CD14-positive monocyte (primary cell): ENCODE measurements around the gene TSSK6. TPM values are rescaled to one million over a fixed set of nuclear protein-coding genes. Genes with fewer than 3 reads are reported as not detected.

ENCODE experiments used
- DNase-seq, 3 donors: peaks; one replicate each; pipeline ENCODE4 v3.0.0-alpha.2; 2011 to 2022
- H2AFZ ChIP-seq: 2 replicates; pipeline ENCODE4 v1.6.0; 2012; ENCODE audit warnings: mild to moderate bottlenecking, low read depth, low read length, inconsistent platforms; ENCODE audit not compliant: insufficient read depth, poor library complexity, severe bottlenecking
- H3K27ac ChIP-seq, 2 donors: 1 replicate in 1 of 2; 2 replicates in 1 of 2; pipeline ENCODE4 v1.5.1; 2012 to 2013; ENCODE audit warnings: low read length in 2 of 2, control low read depth in 1 of 2, inconsistent platforms in 1 of 2, low read depth in 1 of 2, mild to moderate bottlenecking in 1 of 2
- H3K27me3 ChIP-seq, 2 donors: one replicate each; pipeline versions ENCODE4 v1.6.0 to v1.6.1; 2011 to 2013; ENCODE audit warnings: low read length in 2 of 2; ENCODE audit not compliant: control insufficient read depth in 2 of 2, insufficient read depth in 2 of 2
- H3K36me3 ChIP-seq, 2 donors: replicated peaks in 1 of 2; 1 replicate in 1 of 2; 2 replicates in 1 of 2; pipeline versions ENCODE4 v1.5.1 to v1.6.1; 2012 to 2013; ENCODE audit warnings: low read length in 2 of 2, control low read depth in 1 of 2, inconsistent platforms in 1 of 2, mild to moderate bottlenecking in 1 of 2; ENCODE audit not compliant: insufficient read depth in 2 of 2, control insufficient read depth in 1 of 2
- H3K4me1 ChIP-seq, 2 donors: 1 replicate in 1 of 2; 2 replicates in 1 of 2; pipeline versions ENCODE4 v1.5.1 to v1.6.1; 2012 to 2013; ENCODE audit warnings: low read length in 2 of 2, control low read depth in 1 of 2, inconsistent platforms in 1 of 2, mild to moderate bottlenecking in 1 of 2, moderate library complexity in 1 of 2; ENCODE audit not compliant: insufficient read depth in 2 of 2, control insufficient read depth in 1 of 2
- H3K4me2 ChIP-seq: replicated peaks from 2 replicates; pipeline ENCODE3; 2012; ENCODE audit warnings: low read length, moderate library complexity, mild to moderate bottlenecking; ENCODE audit not compliant: poor library complexity, severe bottlenecking; ENCODE audit errors: extremely low read depth
- H3K4me3 ChIP-seq, 3 experiments: fragments of 200-600 bp in 1 of 3; sonication (generic) in 1 of 3; replicated peaks in 1 of 3; 1 replicate in 2 of 3; 2 replicates in 1 of 3; pipeline ENCODE4 v1.5.1; 2011 to 2013; ENCODE audit warnings: low read length in 3 of 3, mild to moderate bottlenecking in 3 of 3, control low read depth in 2 of 3, low read depth in 2 of 3, inconsistent platforms in 1 of 3, moderate library complexity in 1 of 3
- H3K79me2 ChIP-seq: 2 replicates; pipeline ENCODE4 v1.6.0; 2012; ENCODE audit warnings: mild to moderate bottlenecking, control low read depth, inconsistent platforms, low read length, moderate library complexity; ENCODE audit not compliant: insufficient read depth
- H3K9ac ChIP-seq: 2 replicates; pipeline ENCODE4 v1.6.0; 2017; ENCODE audit warnings: low read length, mild to moderate bottlenecking; ENCODE audit not compliant: insufficient read depth, poor library complexity, severe bottlenecking
- H3K9me3 ChIP-seq, 2 donors: replicated peaks in 1 of 2; 1 replicate in 1 of 2; 2 replicates in 1 of 2; pipeline versions ENCODE4 v1.5.1 to v1.6.1; 2012 to 2013; ENCODE audit warnings: low read length in 2 of 2, control low read depth in 1 of 2; ENCODE audit not compliant: control insufficient read depth in 1 of 2, insufficient read depth in 1 of 2
- H4K20me1 ChIP-seq: 2 replicates; pipeline ENCODE4 v1.6.0; 2012; ENCODE audit warnings: mild to moderate bottlenecking, low read length, control low read depth, moderate library complexity; ENCODE audit not compliant: insufficient read depth
- H3K27ac Mint-ChIP-seq, 7 donors: one replicate each; pipeline ENCODE4 v1.8.0; 2020; ENCODE audit warnings: mild to moderate bottlenecking in 7 of 7, mixed read lengths in 7 of 7, moderate library complexity in 6 of 7, inconsistent platforms in 2 of 7
- H3K27me3 Mint-ChIP-seq, 3 donors: one replicate each; pipeline ENCODE4 v1.8.0; 2021 to 2022; ENCODE audit warnings: low read depth in 3 of 3, mild to moderate bottlenecking in 3 of 3, mixed read lengths in 3 of 3, moderate library complexity in 3 of 3, inconsistent platforms in 1 of 3
- H3K36me3 Mint-ChIP-seq, 2 donors: one replicate each; pipeline ENCODE4 v1.8.0; 2020; ENCODE audit warnings: mixed read lengths in 2 of 2, inconsistent platforms in 1 of 2, mild to moderate bottlenecking in 1 of 2
- H3K4me1 Mint-ChIP-seq: one replicate; pipeline ENCODE4 v1.8.0; 2020; ENCODE audit warnings: mild to moderate bottlenecking, mixed read lengths
- H3K4me3 Mint-ChIP-seq, 2 donors: one replicate each; pipeline ENCODE4 v1.8.0; 2020; ENCODE audit warnings: mild to moderate bottlenecking in 2 of 2, mixed read lengths in 2 of 2, moderate library complexity in 1 of 2
- H3K9me3 Mint-ChIP-seq, 7 donors: one replicate each; pipeline ENCODE4 v1.8.0; 2020 to 2022; ENCODE audit warnings: mixed read lengths in 7 of 7, mild to moderate bottlenecking in 6 of 7, moderate library complexity in 6 of 7, inconsistent platforms in 2 of 7
- CTCF ChIP-seq: fragments of 200-600 bp; IDR thresholded peaks from one replicate; pipeline ENCODE4 v1.8.0; 2022; ENCODE audit warnings: antibody characterized with exemption, mild to moderate bottlenecking
- WGBS: methylation state at CpG from one replicate; pipeline ENCODE4 v1.1.5; 2013; ENCODE audit warnings: missing lambda C conversion rate; ENCODE audit not compliant: insufficient coverage; 5-methylcytosine and 5-hydroxymethylcytosine counted together
- intact Hi-C, 2 donors: fragments of 100-400 bp; cut with micrococcal nuclease; formaldehyde crosslinking; loops; one replicate each; pipeline versions ENCODE4 v1.15.0 to v1.15.1; 2023
- polyA plus RNA-seq, 3 donors: library from polyadenylated mRNA; depleted of rRNA in 1 of 3; unstranded in 2 of 3; stranded (reverse) in 1 of 3; fragments of 300-500 nt in 2 of 3; fragments of >200 nt in 1 of 3; fragmentation: Illumina TruSeq in 2 of 3; gene quantifications; 1 replicate in 2 of 3; 2 replicates in 1 of 3; pipeline ENCODE4 v1.2.3, GENCODE V29; 2012 to 2021

The TSSK6 gene
- polyA plus RNA-seq, 3 donors: 0.27 to 0.80 TPM; not detected in 1

- intact Hi-C loops: loop anchor here in 1 of 2 donors (5.0 kb wide), 1 partner anchor 79 kb away; the partner anchor contains the start of gene GATAD2A
- no peak for TF ChIP-seq CTCF
- Histone ChIP-seq H4K20me1 (peaks cover 40% of the 10 kb centered on the region), H3K27ac (peak overlapping the region in 1 of 2 donors; percentile 94), H3K4me3 (no peak overlapping the region), H2AFZ (no peak overlapping the region), H3K79me2 (peaks cover 86% of the 10 kb centered on the region), H3K9me3 (no peaks in the 10 kb centered on the region), H3K4me1 (peaks cover 23 to 32% of the 10 kb centered on the region in 2 donors), H3K36me3 (peaks cover 20 to 48% of the 10 kb centered on the region in 2 donors), H3K9ac (no peak overlapping the region), H3K27me3 (no peaks in the 10 kb centered on the region), H3K4me2 (no peak overlapping the region)
- peak overlapping the region in 3 of 7 donors; percentile 0 to 51 (median 46) for H3K27ac Mint-ChIP-seq
- H3K36me3 Mint-ChIP-seq: peaks cover 19 to 48% of the 10 kb centered on the region in 2 donors
- no peaks in the 10 kb centered on the region for H3K9me3 Mint-ChIP-seq
- H3K4me3 Mint-ChIP-seq: no peak overlapping the region
- peaks cover 39% of the 10 kb centered on the region for H3K4me1 Mint-ChIP-seq
- 100% methylated on average over 2 of the region's 5 CpGs for WGBS
- H3K27me3 Mint-ChIP-seq: peaks cover 0 to 4% (median 0%) of the 10 kb centered on the region in 3 donors
- no peak for DNase-seq
Observed at GRCh38 chr19:19485998-19486290, 29.4 kb downstream of the TSSK6 start.

GRCh38 chr19:19485161-19485997 lies 30.0 kb downstream of the TSSK6 start:
- intact Hi-C loops: loop anchor here in 1 of 2 donors (5.0 kb wide), 1 partner anchor 78 kb away; the partner anchor contains the start of gene GATAD2A

More at GRCh38 chr19:19485161-19485997, 30.0 kb downstream of the TSSK6 start:
- Mint-ChIP-seq H3K36me3 (peaks cover 19 to 48% of the 10 kb centered on the region in 2 donors), H3K9me3 (no peaks in the 10 kb centered on the region), H3K4me3 (no peak overlapping the region), H3K27me3 (peaks cover 0 to 4% (median 1%) of the 10 kb centered on the region in 3 donors), H3K27ac (peak overlapping the region in 4 of 7 donors; percentile 51 to 75 (median 65)), H3K4me1 (peaks cover 36% of the 10 kb centered on the region)
- no peak overlapping the region for H2AFZ ChIP-seq
- H3K4me2 ChIP-seq: no peak overlapping the region
- peaks cover 86% of the 10 kb centered on the region for H3K79me2 ChIP-seq
- H3K27ac ChIP-seq: peak overlapping the region in 1 of 2 donors; percentile 94
- H3K36me3 ChIP-seq: peaks cover 23 to 51% of the 10 kb centered on the region in 2 donors
- no peak for DNase-seq
- no peak overlapping the region for H3K4me3 ChIP-seq
- no peak overlapping the region for H3K9ac ChIP-seq
- H3K27me3 ChIP-seq: no peaks in the 10 kb centered on the region
- no peak for TF ChIP-seq CTCF
- WGBS: 80% methylated on average over 11 of the region's 15 CpGs
- peaks cover 22 to 28% of the 10 kb centered on the region in 2 donors for H3K4me1 ChIP-seq
- H4K20me1 ChIP-seq: peaks cover 42% of the 10 kb centered on the region
- H3K9me3 ChIP-seq: no peaks in the 10 kb centered on the region
